ENCODE data around the gene CTNNAL1.
"Not testable (repeated sequence)": the region's sequence is repeated elsewhere in the genome, so short reads cannot be mapped to it uniquely, and the experiment has no call there.

GRCh38 chr9:108971392-108971791 is 41.9 kb downstream of the CTNNAL1 start:
- not testable (repeated sequence) for TF ChIP-seq CTCF, POLR2A (IDR thresholded peaks at IDR 0.05)

All from testis (tissue), 2 donors.